PC-9 (cell line): ENCODE data around the gene SYNDIG1.

ENCODE experiments used
- CTCF ChIP-seq: fragments of 200-600 bp; sonication (generic); conservative IDR thresholded peaks from 2 replicates; pipeline ENCODE4 v1.6.1; 2017; ENCODE audit warnings: mixed run types, antibody characterized with exemption, mild to moderate bottlenecking, moderate library complexity
- EZH2 ChIP-seq: fragments of 200-600 bp; sonication (generic); IDR thresholded peaks from 2 replicates; pipeline ENCODE4 v1.8.0; 2017; ENCODE audit warnings: antibody characterized with exemption, low read depth

GRCh38 chr20:24682496-24682985 is 213.1 kb downstream of the SYNDIG1 start:
- no peak for TF ChIP-seq EZH2
- no peak for TF ChIP-seq CTCF
